IMR-90 (cell line): ENCODE measurements around the gene WNT7B. TPM values are rescaled to one million over a fixed set of nuclear protein-coding genes. Genes with fewer than 3 reads are reported as not detected.

Experiments
- ATAC-seq: fragments of 200-7000 bp; cut with Tn5 transposase; 2 replicates; pipeline ENCODE4 v1.9.1; 2020; ENCODE audit warnings: low read depth, mild to moderate bottlenecking, moderate library complexity
- BruUV-seq: library from RNA; stranded (reverse); fragments of 400-500 nt; replicated peaks from 2 replicates; lab custom pipeline; 2021; lab: Mats Ljungman, UMichigan
- CTCF ChIA-PET: fragments of 300-600 bp; formaldehyde crosslinking; extraction: SDS; loops from one replicate; lab custom pipeline; 2021; ENCODE audit warnings: antibody characterized with exemption; lab: Yijun Ruan, JAX
- POLR2A ChIA-PET: fragments of 300-600 bp; sonication (Branson Sonifier 250); formaldehyde crosslinking; loops from one replicate; lab custom pipeline; 2022; ENCODE audit warnings: antibody characterized with exemption; ENCODE audit not compliant: unreplicated experiment; lab: Charles Lee
- DNase-seq: peaks from one replicate; pipeline ENCODE4 v3.0.0; 2013
- H2AFZ ChIP-seq: replicated peaks from 2 replicates; pipeline ENCODE3; 2013; ENCODE audit warnings: low read length, mild to moderate bottlenecking; ENCODE audit not compliant: poor library complexity
- H2AK5ac ChIP-seq: 2 replicates; pipeline ENCODE4 v1.6.1; 2013; ENCODE audit warnings: low read depth, low read length, inconsistent platforms
- H2AK9ac ChIP-seq: replicated peaks from 2 replicates; pipeline ENCODE3; 2013; ENCODE audit warnings: mild to moderate bottlenecking, low read depth, low read length, moderate library complexity; ENCODE audit not compliant: poor library complexity
- H2BK120ac ChIP-seq: 2 replicates; pipeline ENCODE4 v1.6.1; 2013; ENCODE audit warnings: low read depth, low read length, inconsistent platforms
- H2BK15ac ChIP-seq: 3 replicates; pipeline ENCODE4 v1.6.1; 2013; ENCODE audit warnings: low read depth, low read length, inconsistent platforms
- H2BK20ac ChIP-seq: 2 replicates; pipeline ENCODE4 v1.6.1; 2013; ENCODE audit warnings: low read depth, mild to moderate bottlenecking, inconsistent platforms, low read length, moderate library complexity
- H2BK5ac ChIP-seq: 2 replicates; pipeline ENCODE4 v1.6.1; 2013; ENCODE audit warnings: mild to moderate bottlenecking, low read depth, low read length, inconsistent platforms; ENCODE audit not compliant: poor library complexity, severe bottlenecking
- H3K14ac ChIP-seq: replicated peaks from 2 replicates; pipeline ENCODE4 v1.6.1; 2013; ENCODE audit warnings: low read depth, low read length, inconsistent platforms
- H3K18ac ChIP-seq: 2 replicates; pipeline ENCODE4 v1.6.1; 2013; ENCODE audit warnings: low read depth, low read length, control low read depth
- H3K23ac ChIP-seq: 2 replicates; pipeline ENCODE4 v1.6.1; 2013; ENCODE audit warnings: low read depth, low read length, inconsistent platforms
- H3K27ac ChIP-seq: 2 replicates; pipeline ENCODE4 v1.5.1; 2013; ENCODE audit warnings: mild to moderate bottlenecking, control low read depth, low read length; ENCODE audit not compliant: insufficient read depth
- H3K27me3 ChIP-seq: 2 replicates; pipeline ENCODE4 v1.6.1; 2013; ENCODE audit warnings: low read length; ENCODE audit not compliant: control insufficient read depth, insufficient read depth
- H3K36me3 ChIP-seq: 2 replicates; pipeline ENCODE4 v1.6.1; 2013; ENCODE audit warnings: low read length, mixed read lengths; ENCODE audit not compliant: control insufficient read depth, insufficient read depth
- H3K4ac ChIP-seq: 2 replicates; pipeline ENCODE4 v1.6.1; 2013; ENCODE audit warnings: low read depth, low read length, inconsistent platforms
- H3K4me1 ChIP-seq: 2 replicates; pipeline ENCODE4 v1.6.1; 2013; ENCODE audit warnings: low read length, mixed read lengths; ENCODE audit not compliant: control insufficient read depth, insufficient read depth
- H3K4me2 ChIP-seq: 2 replicates; pipeline ENCODE4 v1.6.1; 2013; ENCODE audit warnings: low read depth, mild to moderate bottlenecking, control low read depth, low read length, moderate library complexity
- H3K4me3 ChIP-seq: 2 replicates; pipeline ENCODE4 v1.5.1; 2013; ENCODE audit warnings: low read depth, mild to moderate bottlenecking, control low read depth, low read length, moderate library complexity; ENCODE audit not compliant: insufficient read depth
- H3K56ac ChIP-seq: 2 replicates; pipeline ENCODE4 v1.6.1; 2013; ENCODE audit warnings: low read length, inconsistent platforms; ENCODE audit not compliant: insufficient read depth; ENCODE audit errors: extremely low read depth
- H3K79me1 ChIP-seq, 2 experiments: 2 replicates each; pipeline ENCODE4 v1.6.1; 2013; ENCODE audit warnings: low read length in 2 of 2, inconsistent platforms in 1 of 2, low read depth in 1 of 2
- H3K9ac ChIP-seq: 2 replicates; pipeline ENCODE4 v1.6.1; 2013; ENCODE audit warnings: low read depth, low read length, control low read depth
- H3K9me1 ChIP-seq: 2 replicates; pipeline ENCODE4 v1.6.1; 2013; ENCODE audit warnings: low read length, inconsistent platforms; ENCODE audit not compliant: insufficient read depth
- H3K9me3 ChIP-seq: 2 replicates; pipeline ENCODE4 v1.6.1; 2013; ENCODE audit warnings: low read length; ENCODE audit not compliant: control insufficient read depth, insufficient read depth
- H4K20me1 ChIP-seq: 2 replicates; pipeline ENCODE4 v1.6.1; 2013; ENCODE audit warnings: low read length, inconsistent platforms; ENCODE audit not compliant: insufficient read depth
- H4K5ac ChIP-seq: 2 replicates; pipeline ENCODE4 v1.6.1; 2013; ENCODE audit warnings: mild to moderate bottlenecking, low read depth, low read length, control low read depth
- H4K8ac ChIP-seq, 2 experiments: 2 replicates each; pipeline ENCODE4 v1.6.1; 2013; ENCODE audit warnings: low read depth in 2 of 2, low read length in 2 of 2, control low read depth in 1 of 2, inconsistent platforms in 1 of 2
- H4K91ac ChIP-seq: 2 replicates; pipeline ENCODE4 v1.6.1; 2013; ENCODE audit warnings: low read depth, low read length, inconsistent platforms; ENCODE audit not compliant: insufficient read depth
- BHLHE40 ChIP-seq: fragments of 150-350 bp; IDR thresholded peaks from 2 replicates; pipeline ENCODE4 v1.6.1; 2016; ENCODE audit warnings: mild to moderate bottlenecking, low read depth, low read length
- CEBPB ChIP-seq: IDR thresholded peaks from 2 replicates; pipeline ENCODE4 v1.6.1; 2012; ENCODE audit warnings: low read depth, low read length, improper control_type of control experiment
- ELK1 ChIP-seq: fragments of 150-350 bp; IDR thresholded peaks from 2 replicates; pipeline ENCODE4 v1.6.1; 2016; ENCODE audit warnings: low read depth, mild to moderate bottlenecking, low read length, moderate library complexity, borderline replicate concordance
- MAFK ChIP-seq: IDR thresholded peaks from 2 replicates; pipeline ENCODE4 v1.6.1; 2012; ENCODE audit warnings: low read depth, low read length, improper control_type of control experiment
- MAZ ChIP-seq: IDR thresholded peaks from 2 replicates; pipeline ENCODE4 v1.6.1; 2012; ENCODE audit warnings: low read depth, mild to moderate bottlenecking, low read length, improper control_type of control experiment, moderate library complexity, borderline replicate concordance
- MXI1 ChIP-seq: IDR thresholded peaks from 2 replicates; pipeline ENCODE4 v1.6.1; 2012; ENCODE audit warnings: low read depth, mild to moderate bottlenecking, low read length, moderate library complexity, borderline replicate concordance
- NFE2L2 ChIP-seq: fragments of 150-350 bp; IDR thresholded peaks from 2 replicates; pipeline ENCODE4 v1.6.1; 2016; ENCODE audit warnings: low read depth, mild to moderate bottlenecking, low read length
- POLR2A ChIP-seq: IDR thresholded peaks from 2 replicates; pipeline ENCODE4 v1.6.1; 2012; ENCODE audit warnings: mild to moderate bottlenecking, low read depth, low read length
- RAD21 ChIP-seq: IDR thresholded peaks from 2 replicates; pipeline ENCODE4 v1.6.1; 2012; ENCODE audit warnings: low read length, improper control_type of control experiment
- RCOR1 ChIP-seq: IDR thresholded peaks from 2 replicates; pipeline ENCODE4 v1.6.1; 2012; ENCODE audit warnings: mild to moderate bottlenecking, low read length, improper control_type of control experiment; ENCODE audit not compliant: insufficient replicate concordance
- RFX5 ChIP-seq: IDR thresholded peaks from 2 replicates; pipeline ENCODE4 v1.8.0; 2012; ENCODE audit warnings: low read depth, mild to moderate bottlenecking, low read length, moderate library complexity
- SMC3 ChIP-seq: fragments of 150-350 bp; IDR thresholded peaks from 2 replicates; pipeline ENCODE4 v1.6.1; 2016; ENCODE audit warnings: low read depth, mild to moderate bottlenecking, antibody characterized with exemption, low read length, moderate library complexity
- WGBS, 2 experiments: methylation state at CpG; one replicate each; pipeline versions ENCODE4 v1.1.5 to v1.1.7; 2013; ENCODE audit warnings: missing lambda C conversion rate in 2 of 2; ENCODE audit not compliant: insufficient read length in 1 of 2; ENCODE audit errors: extremely low coverage in 2 of 2; 5-methylcytosine and 5-hydroxymethylcytosine counted together
- dilution Hi-C: fragments of 300-500 bp; cut with HindIII; formaldehyde crosslinking; loops from one replicate; pipeline ENCODE4 v1.14.3; 2018; ENCODE audit warnings: low sequenced_read_pairs; ENCODE audit not compliant: unreplicated experiment
- in situ Hi-C: fragments of 300-500 bp; cut with MboI; formaldehyde crosslinking; loops from 3 replicates; pipeline ENCODE4 v1.14.3; 2019; ENCODE audit warnings: low sequenced_read_pairs, inconsistent platforms, mixed read lengths
- intact Hi-C: fragments of 100-400 bp; cut with micrococcal nuclease; formaldehyde crosslinking; loops from 2 replicates; pipeline ENCODE4 v1.10.0; 2022
- polyA plus RNA-seq, 3 experiments: library from polyadenylated mRNA; depleted of rRNA; stranded (reverse); fragments of >200 nt; gene quantifications; 2 replicates each; pipeline ENCODE4 v1.2.3, GENCODE V29; 2012; ENCODE audit warnings: low replicate concordance in 1 of 3
- total RNA-seq: library from RNA; depleted of rRNA; stranded (reverse); fragments of >200 nt; gene quantifications from 2 replicates; pipeline ENCODE4 v1.2.3, GENCODE V29; 2012
- TF ChIP-seq, protein P1 (sequence below): fragments of 150-350 bp; IDR thresholded peaks from 2 replicates; pipeline ENCODE4 v1.6.1; 2017; ENCODE audit warnings: mild to moderate bottlenecking, antibody characterized with exemption, low read length, low read depth

The WNT7B gene
- total and polyA plus RNA-seq, 2 of the 4 experiments (the other 2 are of a cell fraction), result under 0.01 to 0.15 TPM

DNA sequence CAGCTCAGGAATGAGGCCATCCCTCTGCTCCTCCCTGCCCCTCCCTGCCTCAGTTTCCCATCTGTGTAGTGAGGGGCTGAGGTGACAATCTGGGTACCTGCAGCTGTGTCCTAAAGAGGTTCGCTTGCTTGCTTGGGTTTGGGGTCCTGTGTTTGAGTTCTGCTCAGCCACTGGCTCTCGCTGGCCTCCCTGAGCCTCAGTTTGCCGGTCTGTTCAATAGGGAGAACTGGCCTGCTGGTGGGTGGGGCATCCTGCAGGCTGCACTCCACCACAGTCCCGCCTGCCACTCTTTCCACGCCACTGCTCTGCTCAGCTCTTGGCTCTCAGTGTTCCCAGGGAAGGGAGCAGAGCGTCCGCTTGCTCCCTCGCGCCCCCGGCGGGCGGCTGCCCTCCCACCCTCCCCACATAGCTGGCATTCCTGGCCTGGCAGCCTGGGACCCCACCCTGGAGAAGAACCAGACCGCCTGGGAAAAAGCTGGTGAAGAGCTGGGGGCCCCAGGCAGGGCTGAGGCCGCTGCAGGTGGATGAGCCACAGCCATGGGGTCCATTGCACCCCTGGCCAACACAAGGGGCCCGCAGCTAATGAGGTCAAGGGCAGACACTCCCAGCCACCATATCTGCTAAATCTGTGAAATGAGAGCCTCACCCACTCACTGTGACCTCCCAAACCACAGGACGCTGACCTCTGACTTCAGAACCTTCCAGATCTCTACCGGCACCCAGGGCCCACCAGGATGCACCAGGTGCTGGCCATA is 15.1 kb downstream of the WNT7B start:
- peaks cover 26% of the 10 kb centered on the region; the same call in 1 of the 2 replicates for H3K27me3 ChIP-seq
- H4K20me1 ChIP-seq, result no peaks in the 10 kb centered on the region
- H3K9me3 ChIP-seq, result no peaks in the 10 kb centered on the region
- H2AK5ac ChIP-seq, result no peak overlapping the region
- TF ChIP-seq RAD21 (no peak), MXI1 (no peak), POLR2A (no peak), MAFK (no peak), BHLHE40 (no peak), SMC3 (no peak), MAZ (no peak), RFX5 (no peak), RCOR1 (no peak), CEBPB (no peak), NFE2L2 (no peak), ELK1 (no peak)
- TF ChIP-seq, protein P1, sequence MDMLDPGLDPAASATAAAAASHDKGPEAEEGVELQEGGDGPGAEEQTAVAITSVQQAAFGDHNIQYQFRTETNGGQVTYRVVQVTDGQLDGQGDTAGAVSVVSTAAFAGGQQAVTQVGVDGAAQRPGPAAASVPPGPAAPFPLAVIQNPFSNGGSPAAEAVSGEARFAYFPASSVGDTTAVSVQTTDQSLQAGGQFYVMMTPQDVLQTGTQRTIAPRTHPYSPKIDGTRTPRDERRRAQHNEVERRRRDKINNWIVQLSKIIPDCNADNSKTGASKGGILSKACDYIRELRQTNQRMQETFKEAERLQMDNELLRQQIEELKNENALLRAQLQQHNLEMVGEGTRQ, result no peak
- no peaks in the 10 kb centered on the region for H3K4me1 ChIP-seq
- H3K4ac ChIP-seq, result no peak overlapping the region; the same call in 1 of the 2 replicates
- no peak overlapping the region for H4K5ac ChIP-seq
- DNase-seq (no peak), ATAC-seq (no peak)
- no peak overlapping the region for H4K8ac ChIP-seq
- no peak overlapping the region for H3K27ac ChIP-seq
- in situ Hi-C loops, result no loop called here
- dilution Hi-C loops, result no loop called here
- H2BK5ac ChIP-seq, result no peak overlapping the region
- H3K9me1 ChIP-seq, result no peaks in the 10 kb centered on the region
- intact Hi-C loops, result no loop called here
- H3K79me1 ChIP-seq, result no peaks in the 10 kb centered on the region
- 92% methylated on average over 4 of the region's 17 CpGs; no CpG with 5 or more reads in 1 of the 2 experiments for WGBS, 2 experiments
- H3K23ac ChIP-seq, result no peak overlapping the region
- no peak overlapping the region for H3K4me2 ChIP-seq
- no peak overlapping the region for H3K9ac ChIP-seq
- BruUV-seq, result no TSS peak
- no peak overlapping the region for H3K14ac ChIP-seq
- no peak overlapping the region for H3K56ac ChIP-seq
- H3K36me3 ChIP-seq, result no peaks in the 10 kb centered on the region
- CTCF ChIA-PET, result no interaction called here
- no peak overlapping the region for H2BK15ac ChIP-seq
- no peak overlapping the region for H2BK120ac ChIP-seq
- no peak overlapping the region for H2AFZ ChIP-seq
- no peak overlapping the region for H3K4me3 ChIP-seq
- H4K91ac ChIP-seq, result no peak overlapping the region
- POLR2A ChIA-PET, result interaction anchor here (0.8 kb wide), 1 partner anchor 851 kb away, joined by 3 read pairs; no protein-coding TSS in a partner anchor
- no peak overlapping the region for H2BK20ac ChIP-seq
- no peak overlapping the region for H3K18ac ChIP-seq
- H2AK9ac ChIP-seq, result no peak overlapping the region
